Testis (tissue), 2 donors: Measurements from ENCODE around the gene ALG8.

Experiments used
- POLR2A ChIP-seq: fragments of 450-650 bp; IDR thresholded peaks from one replicate; pipeline ENCODE4 v1.6.1; 2017; ENCODE audit warnings: antibody characterized with exemption, mild to moderate bottlenecking, moderate library complexity
- TF ChIP-seq, protein P1 (sequence below), 3 experiments: fragments of 450-650 bp in 2 of 3; fragments of 200-600 bp in 1 of 3; sonication (generic) in 1 of 3; IDR thresholded peaks; one replicate each; pipeline ENCODE4 v1.5.1; 2016 to 2019; ENCODE audit warnings: antibody characterized with exemption in 3 of 3, mild to moderate bottlenecking in 2 of 3, moderate library complexity in 1 of 3

DNA sequence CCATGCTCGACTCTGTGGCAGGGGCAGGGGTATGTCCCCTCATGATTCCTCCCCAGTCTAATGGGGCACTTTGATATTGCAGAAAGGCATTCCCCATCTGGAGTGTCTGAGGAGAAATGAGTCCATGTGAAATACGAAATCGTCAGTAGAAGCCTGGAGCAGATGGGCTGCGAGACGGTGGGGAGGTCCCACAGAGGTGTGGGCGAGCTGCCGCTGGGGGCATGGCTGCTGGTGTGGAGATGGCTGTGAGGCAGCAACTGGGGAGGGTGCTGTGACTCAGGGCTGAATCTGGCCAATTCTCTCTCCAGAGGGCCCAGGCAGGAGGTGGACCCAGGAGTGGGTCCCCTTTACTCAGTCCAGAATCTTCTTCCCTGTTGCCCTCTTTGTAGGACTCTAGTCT lies 37.8 kb upstream of the ALG8 start:
- TF ChIP-seq POLR2A = no peak
- TF ChIP-seq, protein P1, sequence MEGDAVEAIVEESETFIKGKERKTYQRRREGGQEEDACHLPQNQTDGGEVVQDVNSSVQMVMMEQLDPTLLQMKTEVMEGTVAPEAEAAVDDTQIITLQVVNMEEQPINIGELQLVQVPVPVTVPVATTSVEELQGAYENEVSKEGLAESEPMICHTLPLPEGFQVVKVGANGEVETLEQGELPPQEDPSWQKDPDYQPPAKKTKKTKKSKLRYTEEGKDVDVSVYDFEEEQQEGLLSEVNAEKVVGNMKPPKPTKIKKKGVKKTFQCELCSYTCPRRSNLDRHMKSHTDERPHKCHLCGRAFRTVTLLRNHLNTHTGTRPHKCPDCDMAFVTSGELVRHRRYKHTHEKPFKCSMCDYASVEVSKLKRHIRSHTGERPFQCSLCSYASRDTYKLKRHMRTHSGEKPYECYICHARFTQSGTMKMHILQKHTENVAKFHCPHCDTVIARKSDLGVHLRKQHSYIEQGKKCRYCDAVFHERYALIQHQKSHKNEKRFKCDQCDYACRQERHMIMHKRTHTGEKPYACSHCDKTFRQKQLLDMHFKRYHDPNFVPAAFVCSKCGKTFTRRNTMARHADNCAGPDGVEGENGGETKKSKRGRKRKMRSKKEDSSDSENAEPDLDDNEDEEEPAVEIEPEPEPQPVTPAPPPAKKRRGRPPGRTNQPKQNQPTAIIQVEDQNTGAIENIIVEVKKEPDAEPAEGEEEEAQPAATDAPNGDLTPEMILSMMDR (IDR thresholded peaks at IDR 0.05) = no peak
